ENCODE results near the gene NUP93.

The NUP93 gene

DNA sequence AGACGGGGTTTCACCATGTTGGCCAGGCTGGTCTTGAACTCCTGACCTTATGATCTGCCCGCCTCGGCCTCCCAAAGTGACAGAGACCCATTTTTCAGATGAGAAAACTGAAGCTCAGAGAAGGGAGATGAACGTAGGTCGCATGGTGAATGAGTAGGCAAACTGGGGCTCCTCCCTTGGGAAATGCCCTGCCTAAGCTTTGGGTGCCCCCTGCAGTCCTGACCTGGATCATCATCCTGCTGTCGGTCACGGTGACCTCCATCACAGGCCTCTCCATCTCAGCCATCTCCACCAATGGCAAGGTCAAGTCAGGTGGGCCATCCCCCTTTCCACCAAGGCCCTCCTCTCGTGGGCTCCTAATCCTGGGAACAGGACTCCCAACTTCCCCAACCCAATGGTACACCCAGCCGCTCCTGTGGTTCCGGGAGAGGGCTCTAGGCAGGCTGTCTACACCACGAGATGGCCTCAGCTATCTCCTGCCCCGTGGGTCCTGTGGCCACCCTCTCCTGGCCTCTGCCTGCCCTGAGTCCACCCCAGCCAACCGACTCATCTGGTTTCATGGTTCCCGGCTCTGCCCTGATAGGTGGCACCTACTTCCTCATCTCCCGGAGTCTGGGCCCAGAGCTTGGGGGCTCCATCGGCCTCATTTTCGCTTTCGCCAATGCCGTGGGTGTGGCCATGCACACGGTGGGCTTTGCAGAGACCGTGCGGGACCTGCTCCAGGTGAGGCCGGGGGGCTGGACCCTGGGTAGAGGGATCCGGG lies 139.8 kb downstream of the NUP93 start:
- no peaks in the 10 kb centered on the region for H3K4me1 ChIP-seq (ENCODE audit: control insufficient read depth, low read depth, low read length)
- H3K27me3 ChIP-seq (ENCODE audit: control insufficient read depth, insufficient read depth, low read length) = no peaks in the 10 kb centered on the region
- H3K36me3 ChIP-seq (ENCODE audit: control insufficient read depth, low read depth, low read length) = no peaks in the 10 kb centered on the region
- H3K4me3 ChIP-seq (ENCODE audit: low read length) = no peak overlapping the region
- H3K27ac ChIP-seq (ENCODE audit: low read length) = no peak overlapping the region
- no peaks in the 10 kb centered on the region for H3K9me3 ChIP-seq (ENCODE audit: control insufficient read depth, low read depth, low read length)
- no peak overlapping the region for H3K9ac ChIP-seq (ENCODE audit: low read length)

DNA sequence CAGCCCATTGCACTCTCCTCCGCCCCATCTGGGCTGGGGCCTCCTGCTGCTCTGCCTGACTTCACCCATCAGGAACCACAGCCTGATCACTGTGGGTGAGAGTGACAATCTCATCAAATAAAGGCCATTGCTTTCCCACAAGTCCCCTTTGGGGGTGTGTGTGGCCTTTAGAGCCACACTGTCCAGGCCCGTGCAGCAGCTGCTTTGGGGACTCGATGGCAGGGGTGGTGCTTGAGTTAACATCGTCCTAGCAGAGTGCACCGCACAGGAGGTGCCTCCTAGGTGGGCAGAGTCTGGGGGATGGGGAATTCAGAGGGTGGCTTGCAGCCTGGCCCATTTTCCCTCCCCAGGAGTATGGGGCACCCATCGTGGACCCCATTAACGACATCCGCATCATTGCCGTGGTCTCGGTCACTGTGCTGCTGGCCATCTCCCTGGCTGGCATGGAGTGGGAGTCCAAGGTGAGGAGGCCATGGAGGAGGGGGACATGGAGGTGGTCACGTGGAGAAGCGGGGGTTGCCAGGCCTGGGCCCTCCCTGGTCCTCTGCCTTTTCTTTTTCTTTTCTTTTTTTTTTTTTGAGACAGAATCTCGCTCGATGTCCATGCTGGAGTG lies 140.5 kb downstream of the NUP93 start:
- no peak overlapping the region for H3K27ac ChIP-seq (ENCODE audit: low read length)
- no peaks in the 10 kb centered on the region for H3K36me3 ChIP-seq (ENCODE audit: control insufficient read depth, low read depth, low read length)
- no peaks in the 10 kb centered on the region for H3K4me1 ChIP-seq (ENCODE audit: control insufficient read depth, low read depth, low read length)
- H3K9me3 ChIP-seq (ENCODE audit: control insufficient read depth, low read depth, low read length) = no peaks in the 10 kb centered on the region
- H3K27me3 ChIP-seq (ENCODE audit: control insufficient read depth, insufficient read depth, low read length) = no peaks in the 10 kb centered on the region
- H3K4me3 ChIP-seq (ENCODE audit: low read length) = no peak overlapping the region
- H3K9ac ChIP-seq (ENCODE audit: low read length) = no peak overlapping the region

DNA sequence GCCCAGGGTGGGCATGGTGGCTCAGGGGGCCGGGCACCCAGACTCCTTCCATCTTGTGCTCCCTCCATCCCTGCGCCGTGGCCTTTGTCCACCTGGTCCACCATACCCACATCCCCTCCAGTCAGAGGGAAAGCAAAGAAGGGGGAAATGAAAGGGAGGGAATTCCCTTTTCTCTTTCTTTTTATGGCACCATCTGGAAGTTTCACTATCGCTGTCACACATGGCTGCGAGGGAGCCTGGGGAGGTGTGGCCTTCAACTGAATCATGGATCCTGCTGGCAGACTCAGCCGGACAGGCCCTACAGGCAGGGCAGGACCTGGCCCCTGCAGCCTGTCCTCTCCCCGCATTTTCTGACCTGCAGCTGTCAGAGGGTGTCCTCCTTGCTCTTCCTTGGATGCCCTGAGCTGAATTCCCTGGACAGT lies 141.3 kb downstream of the NUP93 start:
- Histone ChIP-seq H3K9me3 (ENCODE audit: control insufficient read depth, low read depth, low read length) (no peaks in the 10 kb centered on the region), H3K9ac (ENCODE audit: low read length) (no peak overlapping the region), H3K4me3 (ENCODE audit: low read length) (no peak overlapping the region), H3K27me3 (ENCODE audit: control insufficient read depth, insufficient read depth, low read length) (no peaks in the 10 kb centered on the region), H3K36me3 (ENCODE audit: control insufficient read depth, low read depth, low read length) (no peaks in the 10 kb centered on the region), H3K4me1 (ENCODE audit: control insufficient read depth, low read depth, low read length) (no peaks in the 10 kb centered on the region), H3K27ac (ENCODE audit: low read length) (no peak overlapping the region)

DNA sequence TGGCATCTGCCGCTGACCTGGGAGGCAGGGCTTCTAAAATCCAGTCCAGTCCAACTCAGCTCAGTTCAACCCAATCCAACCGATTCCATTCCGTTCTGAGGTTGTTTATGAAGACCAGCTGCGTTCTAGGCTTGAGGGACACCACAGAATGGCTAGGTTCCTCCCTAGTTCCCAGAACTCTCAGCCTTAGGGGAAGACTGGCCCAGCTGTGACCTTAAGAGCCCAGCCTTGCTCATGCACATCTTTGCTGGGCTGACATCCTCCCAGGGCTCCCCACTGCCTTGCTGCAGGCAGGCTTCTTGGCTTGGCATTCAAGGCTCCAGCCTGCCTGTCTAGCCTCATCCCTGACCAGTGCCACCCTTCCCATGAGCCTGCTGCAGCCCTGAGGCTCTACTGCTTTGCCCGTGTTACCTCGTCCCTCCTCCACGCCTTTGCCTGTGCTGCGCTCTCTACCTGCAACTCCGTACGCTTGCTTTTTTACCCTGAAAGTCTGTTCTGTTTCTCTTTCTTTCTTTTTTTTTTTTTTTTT lies 143.0 kb downstream of the NUP93 start:
- Histone ChIP-seq H3K4me3 (ENCODE audit: low read length) (no peak overlapping the region), H3K9me3 (ENCODE audit: control insufficient read depth, low read depth, low read length) (no peaks in the 10 kb centered on the region), H3K4me1 (ENCODE audit: control insufficient read depth, low read depth, low read length) (no peaks in the 10 kb centered on the region), H3K27me3 (ENCODE audit: control insufficient read depth, insufficient read depth, low read length) (no peaks in the 10 kb centered on the region), H3K36me3 (ENCODE audit: control insufficient read depth, low read depth, low read length) (no peaks in the 10 kb centered on the region), H3K9ac (ENCODE audit: low read length) (no peak overlapping the region), H3K27ac (ENCODE audit: low read length) (no peak overlapping the region)

DNA sequence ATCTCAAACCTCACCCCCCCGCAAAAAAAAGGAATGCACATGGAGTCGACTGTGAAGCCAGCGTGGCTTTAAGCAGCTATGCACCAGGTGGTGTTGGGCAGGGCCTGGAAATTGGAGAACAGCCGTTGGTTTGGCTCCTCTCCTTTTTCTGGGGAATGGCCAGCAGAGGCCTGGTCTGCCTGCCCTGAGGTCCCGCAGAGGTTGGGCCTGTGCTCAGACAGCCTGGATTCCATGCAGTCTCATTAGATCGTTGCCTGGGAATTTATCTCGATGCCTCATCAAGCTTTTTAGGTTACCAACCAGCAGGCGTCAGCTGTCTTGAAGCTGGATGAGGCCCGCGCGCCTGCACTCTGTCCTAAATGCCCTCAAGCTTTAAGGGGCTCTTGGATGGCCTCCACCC lies 144.9 kb downstream of the NUP93 start:
- H3K36me3 ChIP-seq (ENCODE audit: control insufficient read depth, low read depth, low read length) = no peaks in the 10 kb centered on the region
- no peak overlapping the region for H3K4me3 ChIP-seq (ENCODE audit: low read length)
- H3K4me1 ChIP-seq (ENCODE audit: control insufficient read depth, low read depth, low read length) = no peaks in the 10 kb centered on the region
- no peak overlapping the region for H3K27ac ChIP-seq (ENCODE audit: low read length)
- H3K9me3 ChIP-seq (ENCODE audit: control insufficient read depth, low read depth, low read length) = no peaks in the 10 kb centered on the region
- H3K9ac ChIP-seq (ENCODE audit: low read length) = no peak overlapping the region
- H3K27me3 ChIP-seq (ENCODE audit: control insufficient read depth, insufficient read depth, low read length) = no peaks in the 10 kb centered on the region

DNA sequence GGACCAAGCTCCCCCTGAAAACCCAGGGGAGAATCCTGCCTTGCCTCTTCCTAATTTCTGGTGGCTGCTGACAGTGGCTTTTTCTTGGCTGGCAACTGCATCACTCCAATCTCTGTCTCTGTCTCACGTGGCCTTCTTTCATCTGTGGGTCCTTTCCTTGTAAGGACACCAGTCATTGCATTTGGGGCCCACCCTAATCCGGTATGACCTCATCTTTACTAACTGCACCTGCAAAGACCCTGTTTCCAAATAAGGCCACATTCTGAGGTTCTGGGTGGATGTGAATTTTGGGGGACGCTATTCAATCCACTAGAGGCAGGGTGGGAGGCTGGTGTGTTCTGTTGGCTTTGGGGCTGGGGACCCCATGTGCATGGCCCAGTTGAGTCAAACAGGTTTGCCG lies 146.1 kb downstream of the NUP93 start:
- H3K9ac ChIP-seq (ENCODE audit: low read length) = no peak overlapping the region
- no peaks in the 10 kb centered on the region for H3K9me3 ChIP-seq (ENCODE audit: control insufficient read depth, low read depth, low read length)
- no peaks in the 10 kb centered on the region for H3K4me1 ChIP-seq (ENCODE audit: control insufficient read depth, low read depth, low read length)
- no peaks in the 10 kb centered on the region for H3K27me3 ChIP-seq (ENCODE audit: control insufficient read depth, insufficient read depth, low read length)
- H3K4me3 ChIP-seq (ENCODE audit: low read length) = no peak overlapping the region
- no peak overlapping the region for H3K27ac ChIP-seq (ENCODE audit: low read length)
- H3K36me3 ChIP-seq (ENCODE audit: control insufficient read depth, low read depth, low read length) = no peaks in the 10 kb centered on the region

DNA sequence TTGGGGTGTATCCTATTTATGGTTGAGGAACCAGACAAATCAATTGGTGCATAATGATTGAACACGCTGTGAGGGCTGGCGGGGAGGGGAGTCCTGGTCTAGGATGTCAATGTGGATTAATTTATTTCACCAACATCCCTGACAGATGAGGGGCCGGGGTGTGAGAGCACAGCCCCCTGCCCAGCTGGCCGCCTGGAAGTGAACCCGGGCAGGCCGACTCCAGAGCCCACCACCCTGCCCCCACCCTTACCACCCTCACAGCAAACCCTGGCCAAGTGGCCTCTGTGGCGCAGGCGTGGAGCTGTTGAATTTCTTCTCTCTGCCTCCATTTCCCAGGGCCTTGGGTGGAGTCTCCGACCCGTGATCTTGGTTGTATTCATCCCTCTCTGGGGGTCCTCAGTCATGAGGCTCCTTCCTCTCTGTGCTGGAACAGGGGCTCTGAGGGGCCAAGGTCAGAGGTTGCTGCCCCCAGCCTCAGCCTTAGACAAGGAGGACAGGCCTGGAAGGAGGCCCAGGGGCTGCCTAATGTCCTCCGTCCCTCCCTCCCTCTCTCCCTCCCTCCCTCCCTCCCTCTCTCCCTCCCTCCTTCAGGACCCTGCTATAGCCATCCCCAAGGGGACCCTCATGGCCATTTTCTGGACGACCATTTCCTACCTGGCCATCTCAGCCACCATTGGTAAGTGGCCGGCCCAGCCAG lies 147.7 kb downstream of the NUP93 start:
- H3K4me3 ChIP-seq (ENCODE audit: low read length) = no peak overlapping the region
- no peaks in the 10 kb centered on the region for H3K4me1 ChIP-seq (ENCODE audit: control insufficient read depth, low read depth, low read length)
- no peaks in the 10 kb centered on the region for H3K9me3 ChIP-seq (ENCODE audit: control insufficient read depth, low read depth, low read length)
- no peaks in the 10 kb centered on the region for H3K27me3 ChIP-seq (ENCODE audit: control insufficient read depth, insufficient read depth, low read length)
- H3K9ac ChIP-seq (ENCODE audit: low read length) = no peak overlapping the region
- H3K27ac ChIP-seq (ENCODE audit: low read length) = no peak overlapping the region
- H3K36me3 ChIP-seq (ENCODE audit: control insufficient read depth, low read depth, low read length) = no peaks in the 10 kb centered on the region

DNA sequence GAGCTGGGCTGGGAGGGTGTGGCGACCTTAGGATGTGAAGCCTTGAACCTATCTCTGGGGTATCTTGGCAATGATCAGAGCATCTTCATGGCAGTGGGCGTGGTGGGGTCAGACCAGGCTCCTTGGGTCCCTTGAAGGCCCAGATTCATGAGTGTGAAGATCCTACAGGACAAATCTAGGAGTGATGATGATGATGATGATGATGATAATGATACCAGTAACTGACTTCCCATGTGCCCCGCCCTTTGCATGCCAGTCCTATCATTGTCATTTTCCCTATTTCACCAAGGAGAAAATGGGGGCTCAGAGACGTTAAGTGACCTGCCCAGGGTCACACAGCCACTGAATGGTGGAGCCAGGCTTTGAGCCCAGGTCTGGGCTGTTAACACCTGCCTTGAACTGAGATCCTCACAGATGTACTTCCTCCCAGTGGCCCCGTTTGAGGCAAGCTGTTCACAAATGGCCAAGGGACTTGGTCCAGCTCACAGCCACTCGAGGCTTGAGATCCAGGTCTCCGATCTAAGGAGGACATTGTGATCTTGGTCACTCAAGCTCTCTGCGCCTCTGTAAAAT lies 148.4 kb downstream of the NUP93 start:
- no peaks in the 10 kb centered on the region for H3K27me3 ChIP-seq (ENCODE audit: control insufficient read depth, insufficient read depth, low read length)
- H3K9me3 ChIP-seq (ENCODE audit: control insufficient read depth, low read depth, low read length) = no peaks in the 10 kb centered on the region
- H3K4me3 ChIP-seq (ENCODE audit: low read length) = no peak overlapping the region
- no peaks in the 10 kb centered on the region for H3K4me1 ChIP-seq (ENCODE audit: control insufficient read depth, low read depth, low read length)
- no peak overlapping the region for H3K9ac ChIP-seq (ENCODE audit: low read length)
- H3K36me3 ChIP-seq (ENCODE audit: control insufficient read depth, low read depth, low read length) = no peaks in the 10 kb centered on the region
- no peak overlapping the region for H3K27ac ChIP-seq (ENCODE audit: low read length)

DNA sequence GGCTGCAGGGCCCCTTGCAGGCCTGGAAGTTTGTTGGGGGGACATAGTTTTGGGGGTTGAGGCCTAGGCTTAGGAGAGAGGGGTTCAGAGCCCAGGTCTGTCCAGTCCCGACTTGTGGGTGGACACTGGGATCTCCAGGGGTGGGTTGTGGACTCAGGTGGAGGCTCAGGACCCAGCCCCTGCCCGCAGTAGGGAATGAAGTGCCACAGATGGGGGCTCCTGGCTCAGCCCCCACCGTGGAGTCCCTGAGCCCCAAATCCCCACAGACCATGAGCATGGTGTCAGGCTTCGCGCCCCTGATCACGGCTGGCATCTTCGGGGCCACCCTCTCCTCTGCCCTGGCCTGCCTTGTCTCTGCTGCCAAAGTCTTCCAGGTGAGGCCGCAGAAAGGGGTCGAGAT lies 149.3 kb downstream of the NUP93 start:
- Histone ChIP-seq H3K27me3 (ENCODE audit: control insufficient read depth, insufficient read depth, low read length) (no peaks in the 10 kb centered on the region), H3K4me1 (ENCODE audit: control insufficient read depth, low read depth, low read length) (no peaks in the 10 kb centered on the region), H3K9me3 (ENCODE audit: control insufficient read depth, low read depth, low read length) (no peaks in the 10 kb centered on the region), H3K4me3 (ENCODE audit: low read length) (no peak overlapping the region), H3K9ac (ENCODE audit: low read length) (no peak overlapping the region), H3K36me3 (ENCODE audit: control insufficient read depth, low read depth, low read length) (no peaks in the 10 kb centered on the region), H3K27ac (ENCODE audit: low read length) (no peak overlapping the region)

DNA sequence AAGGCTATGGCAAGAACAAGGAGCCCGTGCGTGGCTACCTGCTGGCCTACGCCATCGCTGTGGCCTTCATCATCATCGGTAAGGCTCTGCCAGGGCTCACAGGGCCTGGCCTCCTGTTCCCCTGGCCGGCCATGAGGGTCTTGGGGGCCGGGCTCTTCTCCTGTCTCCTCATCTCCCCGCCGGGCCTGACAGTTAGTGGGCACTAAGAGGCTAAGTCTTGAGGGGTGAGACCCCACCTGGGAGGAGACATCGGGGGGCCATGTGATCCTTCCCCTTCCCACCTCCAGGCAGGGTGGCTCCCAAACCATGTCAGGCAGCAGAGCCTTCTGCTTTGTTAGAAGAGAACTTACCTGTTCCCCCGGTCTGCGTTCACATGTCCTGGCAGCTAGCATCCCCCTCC lies 150.2 kb downstream of the NUP93 start:
- Histone ChIP-seq H3K9me3 (ENCODE audit: control insufficient read depth, low read depth, low read length) (peaks cover 1% of the 10 kb centered on the region), H3K36me3 (ENCODE audit: control insufficient read depth, low read depth, low read length) (no peaks in the 10 kb centered on the region), H3K4me3 (ENCODE audit: low read length) (no peak overlapping the region), H3K9ac (ENCODE audit: low read length) (no peak overlapping the region), H3K4me1 (ENCODE audit: control insufficient read depth, low read depth, low read length) (no peaks in the 10 kb centered on the region), H3K27me3 (ENCODE audit: control insufficient read depth, insufficient read depth, low read length) (no peaks in the 10 kb centered on the region), H3K27ac (ENCODE audit: low read length) (no peak overlapping the region)

DNA sequence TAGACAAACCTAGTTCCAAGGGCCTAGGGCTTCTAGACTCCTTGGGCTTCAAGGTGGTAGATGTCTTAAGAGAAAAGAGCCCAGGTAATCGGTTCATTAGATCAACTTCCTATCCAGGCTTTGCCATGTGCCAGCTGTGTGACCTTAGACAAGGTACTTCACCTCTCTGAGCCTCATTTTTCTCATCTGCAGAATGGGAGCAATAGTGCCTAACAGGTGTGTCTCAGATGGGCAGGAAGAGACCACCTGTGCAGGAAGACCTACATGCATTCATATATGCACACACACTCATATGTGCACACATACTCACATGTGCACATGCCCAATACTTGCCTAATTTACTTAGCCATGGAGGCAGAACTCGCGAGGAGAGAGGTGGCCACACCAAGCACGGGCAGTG lies 150.8 kb downstream of the NUP93 start:
- no peaks in the 10 kb centered on the region for H3K4me1 ChIP-seq (ENCODE audit: control insufficient read depth, low read depth, low read length)
- H3K27me3 ChIP-seq (ENCODE audit: control insufficient read depth, insufficient read depth, low read length) = no peaks in the 10 kb centered on the region
- no peaks in the 10 kb centered on the region for H3K36me3 ChIP-seq (ENCODE audit: control insufficient read depth, low read depth, low read length)
- no peak overlapping the region for H3K27ac ChIP-seq (ENCODE audit: low read length)
- H3K9ac ChIP-seq (ENCODE audit: low read length) = no peak overlapping the region
- H3K9me3 ChIP-seq (ENCODE audit: control insufficient read depth, low read depth, low read length) = peaks cover 6% of the 10 kb centered on the region
- no peak overlapping the region for H3K4me3 ChIP-seq (ENCODE audit: low read length)
